Right renal cortex interstitium (tissue), 3 donors: ENCODE measurements around the gene BRD3. TPM values are rescaled to one million over a fixed set of nuclear protein-coding genes. Genes with fewer than 3 reads are reported as not detected.

Experiments
- DNase-seq, 3 donors: peaks; one replicate each; pipeline ENCODE4 v3.0.0-alpha.2; 2013; ENCODE audit warnings: low read depth in 3 of 3, low spot score in 2 of 3
- polyA plus RNA-seq, 3 donors: library from polyadenylated mRNA; unstranded; fragments of 120-200 nt; gene quantifications; one replicate each; pipeline ENCODE4 v1.2.1, GENCODE V29; 2013; ENCODE audit not compliant: insufficient read length in 3 of 3

BRD3 gene
- polyA plus RNA-seq, 3 donors: 39.7 to 42.3 (median 41.4) TPM

- no peak for DNase-seq
These were observed 644 bp downstream of the BRD3 start for GRCh38 chr9:134066913-134067851.

DNA sequence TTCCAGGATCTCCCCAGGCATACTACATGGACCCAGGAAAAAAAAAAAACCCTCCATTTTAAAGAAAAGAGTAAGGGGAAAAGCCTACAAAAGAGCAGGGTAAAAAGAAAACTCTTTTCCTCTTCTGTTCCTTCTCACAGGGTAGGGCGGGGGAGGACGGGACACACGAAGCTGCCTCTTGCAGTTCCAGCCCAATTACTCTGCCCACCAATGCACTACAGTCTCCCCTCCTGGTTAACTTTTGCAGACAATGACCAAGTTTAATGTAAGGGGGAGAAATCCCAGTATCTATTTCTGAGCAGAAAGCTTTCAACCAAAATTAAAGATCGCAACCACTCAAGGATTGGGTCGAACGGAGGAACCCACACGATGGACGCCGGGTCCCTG lies 1.3 kb downstream of the BRD3 start:
- no peak for DNase-seq

- no peak for DNase-seq
These were observed 2.0 kb downstream of the BRD3 start for GRCh38 chr9:134065612-134066419.

DNA sequence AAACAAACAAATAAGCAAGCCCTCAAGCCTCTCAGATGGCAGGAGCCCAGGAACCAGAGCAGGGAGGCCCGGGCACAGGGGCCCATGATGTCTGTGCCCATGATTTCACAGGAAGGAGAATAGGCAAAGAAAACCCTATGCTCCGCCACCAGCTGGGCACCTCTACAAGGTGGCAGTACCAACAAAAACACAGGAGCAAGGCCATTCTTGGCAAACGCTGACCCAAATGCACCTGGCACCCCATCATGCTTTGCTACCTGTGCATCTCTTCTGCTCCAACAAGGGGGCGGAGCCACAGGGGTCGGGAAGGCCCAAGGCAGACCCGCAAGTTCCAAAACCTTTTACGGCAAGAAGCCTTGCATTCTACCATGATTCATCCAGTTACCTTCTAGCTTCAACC lies 3.1 kb downstream of the BRD3 start:
- no peak for DNase-seq

DNA sequence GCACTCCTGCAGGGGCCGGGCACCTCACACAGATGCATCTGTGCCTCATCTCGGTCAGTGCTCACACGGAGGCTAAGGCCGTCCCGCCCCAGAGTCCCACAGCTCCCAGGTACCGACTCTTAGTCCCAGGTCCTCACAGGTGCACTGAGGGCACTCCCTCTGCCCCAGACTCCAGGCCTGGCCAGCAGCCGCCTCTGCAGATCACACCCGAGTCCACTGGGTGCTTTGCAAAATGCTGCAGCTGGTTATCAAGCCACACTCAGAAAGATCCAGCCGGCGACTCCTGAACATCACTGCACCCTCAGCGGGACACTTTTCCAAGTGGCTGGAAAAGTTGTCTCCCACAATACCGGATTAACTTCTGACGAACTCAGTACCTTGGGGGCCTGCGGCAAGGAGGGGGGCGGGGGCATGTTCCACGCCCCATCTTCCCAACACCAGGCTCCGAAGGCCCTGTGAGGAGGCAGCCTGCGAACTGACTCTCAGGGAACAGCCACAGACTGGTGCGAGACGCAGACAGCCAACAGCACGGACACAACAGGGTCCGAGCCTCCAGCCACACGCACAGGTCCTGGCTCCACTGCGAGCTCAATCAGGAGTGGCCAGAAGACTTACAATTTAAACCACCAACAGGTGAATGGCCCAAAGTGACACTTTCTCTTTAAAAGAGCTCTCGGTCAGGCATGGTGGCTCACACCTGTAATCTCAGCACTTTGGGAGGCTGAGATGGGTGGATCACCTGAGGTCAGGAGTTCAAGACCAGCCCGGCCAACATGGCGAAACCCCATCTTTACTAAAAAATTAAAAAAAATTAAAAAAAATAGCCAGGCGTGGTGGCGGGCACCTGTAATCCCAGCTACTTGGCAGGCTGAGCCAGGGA lies 4.0 kb downstream of the BRD3 start:
- DNase-seq: no peak

DNA sequence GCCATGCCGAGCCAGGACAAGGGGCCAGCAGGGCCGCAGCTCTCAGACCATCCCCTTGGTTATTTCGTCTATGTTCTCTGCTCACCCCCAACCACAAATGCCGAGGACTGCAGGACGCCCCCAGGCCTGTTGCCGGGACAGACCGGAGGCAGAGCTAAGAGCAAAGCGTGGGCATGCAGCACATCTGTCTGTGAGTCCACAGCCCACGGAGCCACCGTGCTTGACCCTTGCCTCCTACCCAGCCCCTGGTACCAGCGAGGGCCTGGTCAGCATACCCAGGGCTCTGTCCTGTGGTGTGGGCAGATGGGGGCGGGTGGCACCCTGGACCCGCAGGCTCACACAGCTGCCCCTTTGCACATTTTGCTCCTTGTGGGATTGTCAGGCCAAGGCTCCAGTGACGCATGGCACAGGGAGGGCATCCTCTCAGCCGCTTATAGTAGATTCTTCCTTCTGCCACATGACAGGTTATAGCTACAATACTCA lies 4.7 kb downstream of the BRD3 start:
- DNase-seq: no peak

- DNase-seq: no peak
These were observed 5.3 kb downstream of the BRD3 start for GRCh38 chr9:134062461-134063087.

DNA sequence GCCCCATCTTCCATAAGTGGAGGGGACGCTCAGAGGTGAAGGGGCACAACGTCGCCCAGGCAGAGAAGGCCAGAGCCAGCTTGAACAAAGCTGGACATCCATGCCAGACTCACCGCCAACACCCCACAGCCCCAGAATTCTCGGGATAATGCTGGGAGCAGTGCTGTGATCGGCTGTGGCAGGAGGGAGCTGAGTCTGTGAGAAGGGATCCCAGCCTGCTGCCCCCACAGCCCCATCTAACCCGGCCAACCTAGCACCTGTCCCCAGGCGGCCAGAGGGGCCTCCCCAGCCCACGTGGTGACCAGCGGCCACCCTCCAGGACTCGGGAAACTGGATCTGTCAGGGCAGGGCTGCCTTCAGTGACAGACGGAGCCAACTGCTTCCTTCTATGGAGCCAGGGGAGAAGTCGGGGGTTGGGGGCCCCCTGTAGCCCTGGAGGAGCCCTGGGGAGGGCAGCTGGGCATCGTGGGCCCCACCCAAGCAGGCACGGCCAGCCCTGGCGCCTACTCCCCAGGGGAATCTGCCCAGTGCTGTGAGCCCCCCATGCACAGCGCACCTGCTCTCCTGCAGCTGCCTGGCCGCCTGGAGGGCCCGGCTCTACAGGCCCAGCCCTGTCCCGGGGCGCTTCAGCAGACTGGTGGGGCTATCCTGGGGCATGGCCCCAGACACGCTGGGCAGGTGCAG lies 6.0 kb downstream of the BRD3 start:
- no peak for DNase-seq

DNA sequence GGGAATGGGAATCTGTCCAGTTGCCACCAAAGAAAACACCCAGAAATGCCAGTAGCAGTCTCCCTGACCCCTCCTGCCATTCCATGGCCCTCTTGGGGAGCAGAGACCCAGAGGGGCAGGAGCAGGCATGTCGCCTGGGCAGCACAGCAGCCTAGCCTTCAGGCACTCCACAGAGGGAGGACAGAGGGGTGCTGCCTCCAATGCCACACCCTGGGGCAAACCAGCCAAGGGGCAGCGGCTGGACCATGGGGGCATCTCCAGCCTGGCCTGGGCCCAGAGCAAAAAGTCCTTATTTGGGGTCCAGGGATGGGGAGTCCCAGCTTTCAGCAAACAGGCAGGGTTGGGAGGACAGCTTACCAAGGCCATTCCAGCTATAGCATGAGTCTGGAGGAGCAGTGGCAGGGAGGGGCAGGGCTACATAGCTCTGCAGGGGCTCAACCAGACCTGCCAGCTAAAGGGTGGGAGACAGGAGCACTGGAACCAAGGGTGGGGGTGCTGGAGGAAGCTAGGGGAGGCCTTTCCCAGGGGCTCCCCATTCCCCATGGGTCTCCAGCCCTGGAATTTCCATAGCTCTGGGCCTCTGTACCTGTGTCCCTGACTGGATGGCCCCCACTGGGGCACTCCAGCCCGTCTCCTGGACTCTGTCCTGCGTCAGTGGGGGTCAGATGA lies 6.7 kb downstream of the BRD3 start:
- no peak for DNase-seq

GRCh38 chr9:134060546-134060945 lies 7.3 kb downstream of the BRD3 start:
- no peak for DNase-seq

DNA sequence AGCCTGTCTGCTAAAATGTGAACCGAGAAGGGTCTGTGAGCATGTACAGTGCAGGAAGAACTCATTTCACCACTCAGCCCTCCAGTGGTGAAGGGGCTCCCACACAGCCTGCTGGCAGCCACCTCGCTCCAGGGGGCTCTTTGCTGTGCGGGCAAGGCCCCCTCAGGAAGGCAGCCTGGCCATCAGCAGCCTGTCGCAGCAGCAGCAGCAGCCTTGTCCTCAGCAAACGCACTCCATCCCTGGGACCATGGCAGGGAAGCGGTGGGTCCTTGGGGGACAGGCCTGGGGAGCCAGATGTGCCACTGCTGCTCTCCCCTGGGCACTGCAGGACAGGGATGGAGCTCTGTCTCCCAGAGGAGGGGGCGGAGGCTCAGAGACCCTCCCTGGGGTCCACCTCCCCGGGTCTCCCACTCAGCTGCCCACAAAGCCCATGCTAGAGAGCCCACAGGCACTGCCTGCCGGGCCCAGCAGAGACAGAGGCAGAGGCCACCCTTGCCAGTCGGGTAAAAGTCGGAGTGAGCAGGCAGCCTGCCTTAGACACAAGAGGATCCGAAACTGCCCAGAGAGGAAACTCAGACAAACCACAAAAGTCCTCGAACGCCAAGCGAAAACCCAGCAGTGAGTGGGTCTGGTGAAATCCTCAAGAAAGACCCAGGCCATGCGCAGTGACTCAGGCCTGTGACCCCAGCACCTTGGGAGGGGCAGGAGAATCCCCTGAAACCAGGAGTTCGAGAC lies 8.0 kb downstream of the BRD3 start:
- no peak for DNase-seq

DNA sequence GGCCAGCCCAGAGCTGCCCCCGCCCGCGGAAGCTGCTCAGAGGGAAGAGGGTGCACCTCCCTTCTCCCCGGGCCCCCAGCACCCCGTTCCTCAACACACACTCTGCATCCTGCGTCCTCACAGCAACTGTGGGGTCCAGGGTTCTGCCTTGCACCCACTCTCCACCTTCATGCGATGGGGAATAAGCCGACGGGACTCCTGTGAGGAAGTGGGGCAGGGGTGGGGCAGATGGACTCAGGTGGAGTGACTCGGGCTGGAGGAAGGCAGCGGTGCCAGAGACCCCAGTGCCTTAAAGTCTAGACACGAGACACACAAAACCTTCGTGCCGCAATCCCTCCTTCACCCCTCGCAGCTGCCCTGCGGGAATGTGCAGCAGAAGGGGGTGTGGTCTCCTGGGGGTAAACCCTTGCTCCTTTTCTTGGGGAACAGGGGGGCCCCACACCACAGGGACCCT lies 8.6 kb downstream of the BRD3 start:
- no peak for DNase-seq

DNA sequence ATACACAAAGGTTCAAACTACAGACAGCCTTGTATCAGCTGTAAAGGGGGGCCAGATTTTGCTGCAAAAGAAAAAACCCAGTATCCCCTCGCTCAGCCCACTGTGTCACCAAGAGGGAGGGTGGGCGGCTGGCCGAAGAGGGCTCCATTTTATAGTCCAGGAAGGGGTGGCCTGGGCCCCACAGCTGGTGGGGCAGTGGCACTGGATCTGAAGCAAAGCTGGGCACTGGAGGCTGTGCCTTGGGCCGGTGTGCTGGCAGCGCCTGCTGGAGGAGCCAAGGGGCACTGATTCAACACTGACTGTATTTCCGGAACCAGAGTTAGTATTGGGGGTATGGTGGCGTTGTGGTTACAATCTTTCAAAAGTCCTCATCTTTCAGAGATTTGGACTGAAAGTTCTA lies 9.1 kb downstream of the BRD3 start:
- DNase-seq: no peak

DNA sequence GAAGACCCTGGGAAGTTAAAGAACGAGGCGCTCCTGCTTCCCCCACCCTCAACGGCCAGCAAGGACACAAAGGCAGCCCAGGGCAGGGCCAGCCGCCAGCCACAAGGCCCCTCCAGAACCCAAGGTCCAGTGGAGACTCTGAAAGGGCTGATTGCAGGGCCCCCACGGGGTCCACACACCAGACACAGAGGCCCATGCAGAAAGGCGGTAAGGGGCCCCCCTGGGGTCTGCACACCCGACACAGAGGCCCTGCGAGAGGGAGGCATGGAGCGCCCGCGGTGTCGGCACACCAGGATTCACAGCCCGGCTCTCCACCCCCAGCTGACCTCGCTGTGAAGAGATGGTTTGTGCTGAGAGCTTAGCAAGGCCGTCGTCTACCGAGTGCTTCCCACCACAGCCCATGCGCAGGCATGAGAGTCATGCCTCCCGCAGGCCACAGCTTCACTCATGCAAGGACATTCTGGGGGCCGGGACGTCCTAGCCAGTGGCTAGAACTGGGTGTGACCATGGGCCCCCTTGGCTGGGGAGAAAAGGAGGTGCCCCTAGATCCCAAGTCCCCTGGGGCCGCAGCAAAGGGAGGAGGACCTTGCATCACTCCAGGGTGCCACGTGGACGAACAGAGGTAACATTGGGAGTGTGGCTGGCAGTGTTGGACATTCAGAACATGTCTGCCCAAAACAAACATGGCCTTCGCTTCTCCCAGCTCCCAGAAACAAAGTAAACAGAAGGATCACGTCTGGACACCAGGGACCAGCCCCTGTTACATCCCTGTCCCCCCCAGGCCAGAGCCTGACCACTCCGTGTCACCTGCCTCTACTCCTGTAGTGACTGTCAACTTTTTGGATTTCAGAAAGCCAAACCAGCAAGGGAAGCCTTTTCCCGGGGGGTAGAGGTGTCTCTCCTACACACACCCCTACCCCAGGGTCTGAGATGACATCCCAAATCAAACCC lies 9.8 kb downstream of the BRD3 start:
- no peak for DNase-seq

- DNase-seq: no peak
These were observed 10.5 kb downstream of the BRD3 start for GRCh38 chr9:134057307-134057657.

GRCh38 chr9:134056483-134057306 lies 11.1 kb downstream of the BRD3 start:
- no peak for DNase-seq
